Gastrocnemius medialis (tissue), 4 donors: ENCODE results near the gene SH3GL1. TPM values are rescaled to one million over a fixed set of nuclear protein-coding genes. Genes with fewer than 3 reads are reported as not detected.
A peak's percentile ranks its signal among the peaks of the same experiment; 100 is the strongest.

Source experiments
- ATAC-seq, 2 donors: fragments of 150-250 bp; one replicate each; pipeline ENCODE4 v1.9.1; 2016
- DNase-seq, 2 donors: peaks; one replicate each; pipeline ENCODE4 v3.0.0-alpha.2; 2019
- H3K27ac ChIP-seq, 4 donors: fragments of 200-600 bp; sonication (generic); 1 replicate in 1 of 4; 2 replicates in 3 of 4; pipeline ENCODE4 v1.5.1; 2016 to 2018; ENCODE audit warnings: mild to moderate bottlenecking in 2 of 4, moderate library complexity in 1 of 4
- H3K27me3 ChIP-seq, 3 donors: fragments of 200-600 bp; sonication (generic) in 2 of 3; 1 replicate in 1 of 3; 2 replicates in 2 of 3; pipeline versions ENCODE4 v1.5.1 to v1.6.0; 2016 to 2019; ENCODE audit warnings: mild to moderate bottlenecking in 1 of 3, moderate library complexity in 1 of 3
- H3K36me3 ChIP-seq, 2 donors: fragments of 200-600 bp; sonication (generic) in 1 of 2; one replicate each; pipeline ENCODE4 v1.5.1; 2017 to 2018
- H3K4me1 ChIP-seq, 2 donors: fragments of 200-600 bp; sonication (generic) in 1 of 2; one replicate each; pipeline ENCODE4 v1.5.1; 2016 to 2017; ENCODE audit warnings: mild to moderate bottlenecking in 2 of 2
- H3K4me3 ChIP-seq, 4 donors: fragments of 200-600 bp; sonication (generic) in 3 of 4; 1 replicate in 1 of 4; 2 replicates in 3 of 4; pipeline ENCODE4 v1.5.1; 2016 to 2019; ENCODE audit warnings: mild to moderate bottlenecking in 2 of 4
- H3K9me3 ChIP-seq, 3 donors: fragments of 200-600 bp; sonication (generic) in 2 of 3; 1 replicate in 1 of 3; 2 replicates in 2 of 3; pipeline ENCODE4 v1.5.1; 2016 to 2019
- POLR2A ChIP-seq, 2 donors: fragments of 450-650 bp; IDR thresholded peaks; one replicate each; pipeline ENCODE4 v1.6.1; 2017; ENCODE audit warnings: antibody characterized with exemption in 2 of 2, mild to moderate bottlenecking in 2 of 2, moderate library complexity in 2 of 2
- in situ Hi-C, 4 donors: fragments of 200-750 bp; cut with MboI; loops; one replicate each; pipeline versions ENCODE4 v1.15.0 to v1.8.0; 2017; ENCODE audit warnings: low sequenced_read_pairs in 4 of 4
- intact Hi-C: fragments of 100-400 bp; cut with DNase I; formaldehyde crosslinking; loops from one replicate; pipeline ENCODE4 v1.15.1; 2023; ENCODE audit warnings: low total_unique reads
- total RNA-seq, 4 donors: library from RNA; depleted of rRNA; stranded (reverse); fragments of >200 nt; gene quantifications; one replicate each; pipeline versions ENCODE4 v1.1.0 to v1.2.3, GENCODE V29; 2016
- TF ChIP-seq, protein P1 (sequence below), 5 experiments: fragments of 450-650 bp in 3 of 5; fragments of 200-600 bp in 2 of 5; sonication (generic) in 2 of 5; IDR thresholded peaks in 4 of 5; conservative IDR thresholded peaks in 1 of 5; 1 replicate in 4 of 5; 2 replicates in 1 of 5; pipeline ENCODE4 v1.5.1; 2016 to 2019; ENCODE audit warnings: antibody characterized with exemption in 5 of 5, mild to moderate bottlenecking in 3 of 5, moderate library complexity in 3 of 5

The SH3GL1 gene
- total RNA-seq, 4 donors from 2014 or later: 11.6 to 19.4 (median 15.8) TPM

- ATAC-seq: no peak
- peak overlapping the region in 2 of 4 donors; percentile 2 to 6 for H3K4me3 ChIP-seq
Measured at GRCh38 chr19:4370418-4371041, 29.8 kb downstream of the SH3GL1 start.

DNA sequence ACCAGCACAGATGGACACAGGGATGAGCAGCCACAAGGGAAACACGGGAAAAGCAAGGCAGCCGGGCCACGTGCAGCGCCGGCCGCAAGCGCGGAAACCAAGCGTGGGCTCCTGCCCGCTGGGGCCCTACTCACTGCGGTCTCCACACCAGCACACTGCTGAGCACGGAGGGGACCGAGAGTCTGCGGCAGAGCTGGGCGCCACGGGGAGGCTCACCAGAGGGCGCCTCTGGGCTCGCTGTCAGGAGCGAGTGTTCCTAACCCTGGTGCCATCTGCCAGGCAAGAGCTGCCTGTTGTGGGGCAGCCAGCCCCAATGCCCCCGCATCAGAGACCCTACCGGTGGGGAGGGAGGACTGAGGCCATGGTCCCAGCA is 30.5 kb downstream of the SH3GL1 start:
- H3K9me3 ChIP-seq: no peaks in the 10 kb centered on the region
- peaks cover 0 to 17% of the 10 kb centered on the region in 2 donors for H3K36me3 ChIP-seq
- intact Hi-C loops (loop anchor here (1.0 to 2.0 kb wide), 2 partner anchors 27 to 30 kb away; partner anchors contain the start of genes MPND and SH3GL1), in situ Hi-C loops (no loop called here)
- ATAC-seq (peak in 1 of 2 donors; percentile 31), DNase-seq (peak in 1 of 2 donors; percentile 68)
- TF ChIP-seq, protein P1, sequence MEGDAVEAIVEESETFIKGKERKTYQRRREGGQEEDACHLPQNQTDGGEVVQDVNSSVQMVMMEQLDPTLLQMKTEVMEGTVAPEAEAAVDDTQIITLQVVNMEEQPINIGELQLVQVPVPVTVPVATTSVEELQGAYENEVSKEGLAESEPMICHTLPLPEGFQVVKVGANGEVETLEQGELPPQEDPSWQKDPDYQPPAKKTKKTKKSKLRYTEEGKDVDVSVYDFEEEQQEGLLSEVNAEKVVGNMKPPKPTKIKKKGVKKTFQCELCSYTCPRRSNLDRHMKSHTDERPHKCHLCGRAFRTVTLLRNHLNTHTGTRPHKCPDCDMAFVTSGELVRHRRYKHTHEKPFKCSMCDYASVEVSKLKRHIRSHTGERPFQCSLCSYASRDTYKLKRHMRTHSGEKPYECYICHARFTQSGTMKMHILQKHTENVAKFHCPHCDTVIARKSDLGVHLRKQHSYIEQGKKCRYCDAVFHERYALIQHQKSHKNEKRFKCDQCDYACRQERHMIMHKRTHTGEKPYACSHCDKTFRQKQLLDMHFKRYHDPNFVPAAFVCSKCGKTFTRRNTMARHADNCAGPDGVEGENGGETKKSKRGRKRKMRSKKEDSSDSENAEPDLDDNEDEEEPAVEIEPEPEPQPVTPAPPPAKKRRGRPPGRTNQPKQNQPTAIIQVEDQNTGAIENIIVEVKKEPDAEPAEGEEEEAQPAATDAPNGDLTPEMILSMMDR (IDR thresholded peaks at IDR 0.05 in 4 of 5, conservative IDR thresholded peaks at IDR 0.05 in 1 of 5): peak; percentile 31 to 65 (median 61)
- TF ChIP-seq POLR2A (IDR thresholded peaks at IDR 0.05): no peak
- peak overlapping the region in 3 of 4 donors; percentile 6 to 30 (median 27) for H3K4me3 ChIP-seq
- H3K27me3 ChIP-seq: no peaks in the 10 kb centered on the region
- H3K4me1 ChIP-seq: peaks cover 74 to 82% of the 10 kb centered on the region in 2 donors
- peak overlapping the region; percentile 83 to 95 (median 92) for H3K27ac ChIP-seq

More at GRCh38 chr19:4370418-4371041, 29.8 kb downstream of the SH3GL1 start:
- Histone ChIP-seq H3K27me3 (no peaks in the 10 kb centered on the region), H3K9me3 (no peaks in the 10 kb centered on the region), H3K27ac (peak overlapping the region; percentile 83 to 95 (median 92)), H3K36me3 (peaks cover 0 to 11% of the 10 kb centered on the region in 2 donors), H3K4me1 (peaks cover 80 to 89% of the 10 kb centered on the region in 2 donors)
- TF ChIP-seq, protein P1 (IDR thresholded peaks at IDR 0.05 in 4 of 5, conservative IDR thresholded peaks at IDR 0.05 in 1 of 5): no peak
- no peak for TF ChIP-seq POLR2A (IDR thresholded peaks at IDR 0.05)
- intact Hi-C loops: loop anchor here (1.0 to 2.0 kb wide), 2 partner anchors 28 to 30 kb away; partner anchors contain the start of genes MPND and SH3GL1
- no peak for DNase-seq
- in situ Hi-C loops: no loop called here

- ATAC-seq: no peak
- in situ Hi-C loops (no loop called here), intact Hi-C loops (no loop called here)
- Histone ChIP-seq H3K27me3 (no peaks in the 10 kb centered on the region), H3K36me3 (peaks cover 0 to 20% of the 10 kb centered on the region in 2 donors), H3K9me3 (no peaks in the 10 kb centered on the region), H3K4me1 (peaks cover 68 to 76% of the 10 kb centered on the region in 2 donors), H3K27ac (peak overlapping the region; percentile 83 to 95 (median 92)), H3K4me3 (peak overlapping the region; percentile 6 to 30 (median 23))
- TF ChIP-seq POLR2A (IDR thresholded peaks at IDR 0.05): no peak
- TF ChIP-seq, protein P1 (IDR thresholded peaks at IDR 0.05 in 4 of 5, conservative IDR thresholded peaks at IDR 0.05 in 1 of 5): no peak
- peak in 1 of 2 donors; percentile 39 for DNase-seq
Measured at GRCh38 chr19:4369109-4369887, 31.0 kb downstream of the SH3GL1 start.

GRCh38 chr19:4368128-4368820 is 32.1 kb downstream of the SH3GL1 start:
- no peak overlapping the region for H3K4me3 ChIP-seq
- no peak for ATAC-seq
- DNase-seq: no peak
- peaks cover 58 to 66% of the 10 kb centered on the region in 2 donors for H3K4me1 ChIP-seq
- H3K36me3 ChIP-seq: peaks cover 0 to 30% of the 10 kb centered on the region in 2 donors
- TF ChIP-seq, protein P1 (IDR thresholded peaks at IDR 0.05 in 4 of 5, conservative IDR thresholded peaks at IDR 0.05 in 1 of 5): no peak
- TF ChIP-seq POLR2A (IDR thresholded peaks at IDR 0.05): no peak
- H3K27ac ChIP-seq: peak overlapping the region; percentile 32 to 94 (median 86)
- H3K9me3 ChIP-seq: no peaks in the 10 kb centered on the region
- in situ Hi-C loops (no loop called here), intact Hi-C loops (no loop called here)
- no peaks in the 10 kb centered on the region for H3K27me3 ChIP-seq
